Measurements from ENCODE around the gene FZD4.
A peak's percentile ranks its signal among the peaks of the same experiment; 100 is the strongest.
"Not testable (repeated sequence)": the region's sequence is repeated elsewhere in the genome, so short reads cannot be mapped to it uniquely, and the experiment has no call there.

The FZD4 gene

DNA sequence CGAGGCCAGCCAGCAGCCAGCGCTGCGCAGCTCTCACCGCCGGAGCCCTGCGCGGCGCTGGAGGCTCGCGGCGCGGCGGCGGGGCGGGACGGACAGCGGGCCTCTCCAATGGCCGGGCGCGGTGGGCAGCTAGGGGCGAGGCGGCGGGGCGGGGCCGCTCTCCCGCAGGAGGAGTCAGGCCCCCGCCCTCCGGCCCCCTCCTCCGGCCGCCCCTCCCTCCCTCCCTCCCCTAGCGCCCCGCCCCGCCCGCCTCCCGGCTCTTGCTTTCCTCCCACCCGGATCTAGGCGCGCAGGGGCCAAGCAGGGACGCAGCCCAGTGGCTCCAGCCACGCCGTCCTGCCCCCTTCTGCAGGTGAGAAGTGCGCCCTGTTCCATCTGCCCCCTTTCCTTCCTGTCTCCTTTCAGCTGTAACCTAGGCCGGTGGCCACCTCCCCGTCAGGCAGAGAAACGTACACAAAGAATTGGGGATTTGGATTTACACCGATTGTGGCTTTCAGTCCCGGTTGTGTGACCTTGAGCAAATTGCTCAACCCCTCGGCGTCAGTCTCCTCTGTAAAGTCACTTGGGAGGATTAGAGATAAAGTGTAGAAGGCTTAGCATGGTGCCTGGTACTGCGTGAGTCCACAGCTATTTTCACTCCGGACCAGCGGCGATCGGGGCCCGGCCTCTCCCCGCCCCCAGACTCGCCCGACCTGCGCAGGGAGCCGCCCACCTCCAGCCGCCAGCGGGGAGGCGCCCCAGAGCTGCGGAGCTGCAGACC is at the start of gene FZD4:
Gene FZD4 (minus strand): TSS at position 35 of the 760 bp plus-strand sequence. CDS start 310 bp downstream, outside the sequence.
- DNase-seq, result peak; percentile 86

DNA sequence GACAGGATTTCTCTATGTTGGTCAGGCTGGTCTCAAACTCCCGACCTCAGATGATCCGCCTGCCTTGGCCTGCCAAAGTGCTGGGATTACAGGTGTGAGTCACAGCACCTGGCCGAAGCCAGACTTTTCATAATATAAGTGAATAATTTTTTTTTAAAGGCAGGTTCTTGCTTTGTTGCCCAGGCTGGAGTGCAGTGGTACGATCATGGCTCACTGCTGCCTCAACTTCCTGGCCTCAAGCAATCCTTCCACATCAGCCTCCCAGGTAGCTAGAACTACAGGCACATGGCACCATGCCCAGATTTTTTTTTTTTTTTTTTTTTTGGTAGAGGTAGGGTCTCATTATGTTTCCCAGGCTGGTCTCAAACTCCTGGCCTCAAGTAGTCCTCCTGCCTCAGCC is 49.1 kb upstream of the FZD4 start:
- not testable (repeated sequence) for DNase-seq

GRCh38 chr11:87002918-87003317 is 47.7 kb upstream of the FZD4 start:
- no peak for DNase-seq

DNA sequence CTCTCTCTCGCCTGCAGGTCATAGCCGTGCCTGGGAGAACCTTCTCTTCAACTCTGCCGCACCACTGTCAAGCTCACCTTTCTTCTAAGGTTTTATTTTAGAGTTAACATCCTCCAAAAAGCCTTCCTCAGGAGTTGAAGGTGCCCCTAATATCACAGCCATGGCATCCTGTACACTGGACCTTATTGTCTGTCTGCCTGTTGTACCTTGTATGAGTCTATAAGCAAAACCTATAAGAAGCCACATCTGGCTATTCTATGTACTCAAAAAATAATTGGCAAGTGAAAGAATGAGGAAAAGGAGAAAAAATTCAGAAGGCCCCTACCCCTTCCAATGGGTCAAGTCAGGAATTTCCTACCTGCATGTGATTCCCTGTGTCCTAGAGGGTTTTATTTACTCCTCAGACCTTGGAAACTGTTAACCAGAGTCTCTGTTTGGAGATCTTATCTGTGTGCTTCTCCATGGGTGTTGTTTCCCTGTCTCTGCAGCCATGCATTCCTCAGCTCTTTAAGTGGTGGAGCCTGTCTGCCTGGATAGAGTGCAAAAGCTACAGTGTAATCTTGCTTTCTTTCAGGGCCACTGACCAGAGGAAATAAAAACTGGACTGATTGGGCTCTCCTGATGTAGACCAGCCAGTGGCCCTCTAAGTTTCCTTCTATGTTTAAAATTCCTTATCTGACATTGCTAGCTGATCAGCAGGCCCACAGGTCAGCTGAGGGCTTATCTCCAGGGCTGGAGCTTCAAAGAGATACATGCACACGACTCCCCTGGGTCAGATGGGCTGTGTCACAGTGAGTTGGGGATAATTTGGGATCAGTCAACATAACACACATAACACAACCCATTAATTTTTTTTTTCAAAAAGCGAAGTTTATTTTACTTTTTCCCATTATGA is 44.9 kb upstream of the FZD4 start:
- no peak for DNase-seq

DNA sequence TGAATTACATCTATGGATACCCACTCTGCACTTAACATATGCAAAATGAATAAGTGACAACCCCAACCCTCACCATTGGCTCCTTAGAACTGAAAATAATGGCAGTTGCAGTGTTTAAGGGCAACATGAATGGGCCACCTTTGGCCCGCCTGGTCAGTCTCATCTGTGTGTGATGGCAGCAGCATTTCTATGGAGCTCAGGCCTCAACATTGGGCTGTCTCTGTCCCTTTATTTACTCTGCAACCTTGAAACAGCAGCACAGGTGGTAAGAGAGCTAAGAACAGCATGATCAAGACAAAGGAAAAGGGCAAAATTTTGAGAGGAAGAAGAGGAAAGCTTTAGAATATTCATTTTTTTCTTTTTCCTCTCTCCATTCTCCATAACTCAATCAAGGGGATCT is 44.2 kb upstream of the FZD4 start:
- no peak for DNase-seq

- DNase-seq, result no peak
Observed at GRCh38 chr11:86996953-86997570, 41.9 kb upstream of the FZD4 start.

- DNase-seq, result no peak
Observed at GRCh38 chr11:86993031-86993430, 37.8 kb upstream of the FZD4 start.

DNA sequence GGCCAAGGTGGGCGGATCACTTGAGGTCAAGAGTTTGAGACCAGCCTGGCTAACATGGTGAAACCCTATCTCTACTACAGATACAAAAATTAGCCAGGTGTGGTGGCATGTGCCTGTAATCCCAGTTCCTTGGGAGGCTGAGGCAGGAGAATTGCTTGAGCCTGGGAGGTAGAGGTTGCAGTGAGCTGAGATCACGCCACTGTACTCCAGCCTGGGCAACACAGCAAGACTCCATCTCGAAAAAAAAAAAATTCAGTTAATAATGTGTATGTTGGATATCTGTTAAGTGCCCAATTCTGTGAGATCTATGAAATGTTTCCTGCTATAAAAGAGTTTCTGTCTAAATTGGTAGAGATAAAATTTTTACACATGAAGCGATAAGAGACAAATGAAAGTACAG is 37.1 kb upstream of the FZD4 start:
- DNase-seq, result not testable (repeated sequence)

- DNase-seq, result no peak
Observed at GRCh38 chr11:86991341-86991740, 36.1 kb upstream of the FZD4 start.

GRCh38 chr11:86990515-86990914 is 35.3 kb upstream of the FZD4 start:
- no peak for DNase-seq

DNA sequence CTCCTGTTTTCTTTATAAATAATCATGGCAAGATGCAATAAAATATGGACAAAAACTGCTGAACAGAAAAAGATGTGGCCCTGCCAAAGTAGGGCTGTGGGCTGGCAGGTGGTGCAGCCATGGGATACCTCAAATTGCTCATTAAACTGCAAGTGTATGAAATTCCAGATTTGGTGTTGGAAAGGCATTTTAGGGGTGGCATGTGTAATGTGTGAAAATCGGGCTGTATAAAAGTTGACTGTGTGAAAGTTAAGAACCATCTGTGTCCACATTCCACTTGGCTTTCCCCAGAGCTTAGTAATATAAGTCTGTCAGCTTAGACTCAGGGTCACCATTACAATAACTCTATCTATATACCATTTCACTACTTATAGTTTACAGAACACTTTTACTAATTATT is 34.8 kb upstream of the FZD4 start:
- no peak for DNase-seq

GRCh38 chr11:86988351-86988881 is 33.2 kb upstream of the FZD4 start:
- DNase-seq, result no peak

GRCh38 chr11:86987679-86988078 is 32.5 kb upstream of the FZD4 start:
- DNase-seq, result no peak

DNA sequence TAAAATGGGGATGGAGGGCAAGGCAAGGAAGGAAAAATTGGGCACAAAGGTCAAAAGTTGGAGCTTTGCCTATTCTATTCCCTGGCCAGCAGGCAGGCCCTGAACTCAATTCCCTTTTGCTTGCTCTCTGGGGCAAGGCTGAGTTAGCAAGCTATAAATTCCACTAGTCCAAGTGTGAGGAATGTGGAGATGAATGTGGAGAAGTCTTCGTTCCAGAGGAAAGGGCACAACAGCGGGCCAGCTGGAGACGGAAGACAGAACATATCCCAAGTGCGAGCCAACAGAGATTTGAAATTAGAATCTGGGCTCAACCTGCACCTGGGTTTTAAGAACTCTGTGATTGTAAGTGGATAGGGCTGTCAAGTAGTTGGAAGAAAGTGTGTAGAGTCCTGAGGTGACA is 29.5 kb upstream of the FZD4 start:
- no peak for DNase-seq

DNA sequence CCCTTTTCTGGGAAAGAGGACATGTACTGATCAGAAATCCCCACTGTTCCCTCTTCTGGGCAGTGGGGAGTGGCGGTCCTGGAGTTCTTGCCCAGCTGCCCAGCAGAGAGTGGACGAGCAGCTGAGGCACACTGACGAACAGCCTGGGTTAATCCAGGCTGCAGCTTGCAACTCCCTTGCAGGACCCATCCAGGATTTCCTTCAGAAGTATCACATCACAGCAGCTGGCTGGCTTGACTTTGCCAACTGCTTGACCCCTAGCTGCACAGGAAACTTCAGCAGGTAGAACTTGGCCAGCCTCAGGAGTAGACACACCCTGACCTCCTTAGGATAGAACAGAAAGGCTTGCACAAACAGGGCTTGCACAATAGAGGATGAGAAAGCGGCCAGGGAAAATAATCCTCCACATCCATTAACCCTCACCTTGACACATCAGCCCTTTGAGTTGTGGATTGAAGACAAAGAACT is 27.9 kb upstream of the FZD4 start:
- no peak for DNase-seq

DNA sequence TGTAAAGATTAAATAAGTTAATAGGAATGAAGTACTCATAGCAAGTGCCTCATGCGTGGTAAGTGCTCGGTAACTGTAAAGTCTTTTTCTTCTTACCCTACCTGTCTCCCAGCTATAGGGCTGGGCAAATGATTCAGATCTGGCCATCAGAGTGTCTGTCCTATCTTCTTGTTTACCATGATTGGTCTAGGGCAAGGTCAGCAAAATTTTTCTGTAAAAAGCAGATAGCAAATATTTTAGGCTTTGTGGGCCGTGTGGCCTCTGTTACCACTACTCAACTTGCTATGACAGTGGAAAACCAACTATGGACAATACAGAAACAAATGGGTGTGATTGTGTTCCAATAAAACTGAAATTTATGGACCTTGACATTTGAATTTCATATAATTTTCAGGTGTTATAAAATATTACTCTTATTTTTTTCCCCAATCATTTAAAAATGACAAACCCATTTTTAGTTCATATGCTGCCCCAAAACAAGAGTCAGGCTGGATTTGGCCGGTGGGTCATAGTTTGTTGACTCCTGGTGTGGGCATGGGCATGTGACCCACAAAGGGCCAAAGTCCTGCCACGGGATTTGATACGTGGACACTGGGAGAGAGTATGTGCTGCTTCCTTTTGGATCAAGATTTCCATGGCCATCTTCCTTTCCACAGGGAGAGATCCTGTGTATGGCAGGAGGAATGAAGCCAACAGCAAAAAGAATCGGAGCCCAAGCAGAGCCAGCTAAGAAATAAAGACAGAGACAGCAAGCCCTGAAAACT is 26.8 kb upstream of the FZD4 start:
- DNase-seq, result no peak

DNA sequence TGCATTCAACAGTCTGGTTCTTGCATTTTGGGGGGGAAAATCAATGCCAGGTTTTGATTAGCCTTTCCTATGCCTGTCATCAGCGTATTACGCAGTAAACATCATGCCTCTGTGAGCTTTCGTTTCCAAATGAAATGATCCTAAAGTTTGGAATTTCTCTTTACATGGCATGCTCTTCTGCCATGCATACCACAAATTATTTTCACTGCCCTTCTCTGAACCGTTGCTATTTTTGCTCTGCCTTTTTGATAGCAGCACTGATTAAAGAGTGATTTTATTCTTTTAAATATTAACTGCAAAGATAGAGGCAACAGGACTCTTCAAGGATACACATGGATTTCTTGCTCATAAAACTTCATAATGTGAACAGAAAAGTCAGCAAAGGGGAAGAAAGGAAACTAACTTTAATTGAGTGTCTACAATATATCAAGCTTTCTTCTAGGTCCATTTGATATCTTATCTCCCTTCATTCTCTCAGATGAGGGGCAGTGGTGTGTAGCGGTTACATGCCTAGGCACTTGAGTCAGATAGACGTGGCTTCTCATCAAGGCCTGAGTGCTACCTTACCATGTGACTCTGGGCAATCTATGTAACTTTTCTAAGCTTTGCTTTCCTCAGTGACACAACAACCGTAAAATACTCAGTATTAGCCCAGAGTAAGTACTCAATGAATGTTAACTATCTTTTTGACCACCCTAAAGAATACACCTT is 25.0 kb upstream of the FZD4 start:
- no peak for DNase-seq

DNA sequence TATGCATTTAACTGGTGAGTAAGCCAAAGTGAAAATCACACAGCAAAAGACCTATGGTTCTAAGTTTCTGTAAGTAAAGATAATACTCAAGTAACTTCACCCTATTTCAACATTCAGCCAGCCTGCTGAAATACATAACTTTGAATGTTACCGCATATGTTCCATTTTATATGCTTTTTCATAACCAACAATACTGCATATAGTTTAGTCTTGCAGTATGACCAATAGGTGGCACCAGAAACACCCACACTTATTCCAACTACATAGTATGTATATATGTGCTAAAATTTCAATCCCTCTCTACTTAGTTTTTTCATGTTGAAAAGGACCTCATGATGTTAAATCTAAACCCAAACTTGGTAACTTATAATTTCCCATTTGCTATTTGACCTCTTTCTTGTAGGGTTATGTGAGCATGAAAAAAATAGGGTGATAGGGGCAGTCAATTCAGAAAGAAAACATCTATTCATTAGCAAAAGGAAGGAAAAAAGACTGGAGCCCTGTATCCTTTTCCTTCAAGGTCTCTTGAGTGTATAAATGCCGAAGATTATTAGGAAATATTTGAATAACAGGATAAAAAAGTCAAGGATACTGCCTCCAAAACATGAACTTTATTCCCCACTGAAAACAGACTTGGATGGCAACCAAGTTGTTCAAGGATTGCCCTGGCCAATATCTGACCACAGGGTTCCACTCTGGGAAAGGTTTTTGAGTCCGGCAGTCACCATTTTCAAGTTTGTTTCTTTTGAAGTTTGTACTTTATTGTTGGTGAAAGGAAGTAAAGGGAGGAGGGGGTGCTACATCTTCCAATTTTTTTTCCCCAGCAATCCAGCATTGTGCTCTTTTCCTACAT is 23.8 kb upstream of the FZD4 start:
- DNase-seq, result peak; percentile 18

- no peak for DNase-seq
Observed at GRCh38 chr11:86978247-86978646, 23.1 kb upstream of the FZD4 start.

- DNase-seq, result no peak
Observed at GRCh38 chr11:86977441-86978050, 22.4 kb upstream of the FZD4 start.

Measured in NCI-H1092 treated with DMSO at 0.1 percent for 48 hours (cell line).